ENCODE data around the gene TAS2R19.

The TAS2R19 gene

DNA sequence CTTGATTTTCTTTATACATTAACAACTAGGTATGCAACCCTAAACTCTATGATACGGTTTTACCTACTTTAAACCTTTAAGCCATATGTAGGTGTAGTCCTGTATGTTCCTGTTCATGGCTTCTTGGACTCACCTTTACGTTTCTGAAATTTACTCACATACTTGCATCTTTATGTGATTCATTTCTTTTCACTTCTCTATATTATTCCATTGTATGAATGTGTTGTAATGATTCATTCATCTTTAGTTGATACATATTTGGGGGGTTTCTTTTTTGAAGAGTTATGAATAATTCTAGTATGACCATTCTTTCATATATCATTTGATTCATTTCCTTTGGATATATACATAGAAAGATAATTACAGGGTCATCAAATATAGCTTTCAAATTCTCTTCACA is 33.3 kb downstream of the TAS2R19 start:
- DNase-seq (ENCODE audit: low spot score) = no peak

DNA sequence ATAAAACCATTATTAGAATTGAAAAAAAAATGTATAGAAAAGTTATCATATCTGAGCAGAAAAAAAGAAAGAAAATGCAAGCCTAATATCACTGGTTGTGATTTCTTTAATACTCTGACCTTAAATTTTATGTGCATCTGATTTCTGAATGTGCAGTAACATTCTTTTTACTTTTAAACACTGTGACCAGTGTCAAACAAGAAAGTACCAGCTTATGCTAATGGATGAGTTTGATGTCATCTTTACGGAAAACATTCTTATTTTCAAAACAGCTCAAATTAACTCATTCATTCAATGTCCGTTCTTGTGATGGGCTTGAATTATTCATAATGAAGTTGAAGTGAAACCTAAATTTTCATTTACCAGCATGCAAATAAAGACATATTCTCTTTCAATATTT is 35.6 kb downstream of the TAS2R19 start, which contains the start of gene TAS2R50:
Gene TAS2R50, minus strand, starts transcription at position 101 of the 400 bp plus-strand sequence. Its CDS starts 52 bp downstream, at position 49.
- no peak for DNase-seq (ENCODE audit: low spot score)

DNA sequence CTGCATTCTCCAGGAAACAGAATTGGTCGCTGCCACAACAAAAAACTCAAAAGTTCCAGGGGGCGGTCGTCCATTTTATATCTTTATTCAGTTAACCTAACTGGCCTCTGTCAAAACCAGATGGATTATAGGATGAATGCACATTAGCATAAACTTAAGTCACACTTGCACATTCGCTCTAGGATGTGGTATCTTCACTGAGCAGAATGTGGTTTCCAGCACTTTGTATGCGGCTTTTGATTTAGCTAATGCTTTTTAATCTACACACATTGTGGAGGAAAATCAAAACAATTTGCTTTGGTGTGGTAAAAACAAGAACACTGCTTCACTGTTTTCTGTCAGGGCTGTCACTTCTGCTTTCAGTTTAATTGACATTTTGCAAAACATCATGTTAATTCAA is 40.2 kb downstream of the TAS2R19 start:
- DNase-seq (ENCODE audit: low spot score) = no peak

DNA sequence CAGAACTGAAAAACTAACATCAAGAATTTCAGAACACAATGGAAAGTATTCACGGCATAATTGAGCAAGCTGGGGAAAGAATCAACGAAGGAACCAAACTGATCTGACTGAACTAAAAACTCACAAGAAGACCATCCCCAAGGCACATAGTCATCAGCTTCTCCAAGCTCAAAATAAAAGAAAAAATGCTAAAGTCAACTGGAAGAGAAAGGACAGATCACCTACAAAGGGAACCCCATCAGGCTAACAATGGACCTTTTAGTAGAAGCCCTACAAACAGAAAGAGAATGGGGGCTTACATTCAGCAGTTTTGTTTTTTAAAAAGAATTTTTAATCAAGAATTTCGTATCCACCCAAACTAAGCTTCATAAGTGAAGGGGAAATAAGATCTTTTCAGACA is 47.5 kb downstream of the TAS2R19 start:
- DNase-seq (ENCODE audit: low spot score) = no peak

All from ecto neural progenitor cell (in vitro differentiated cells).